OCI-LY1 (cell line): ENCODE data around the gene SLC24A4.

ENCODE experiments used
- H2AFZ ChIP-seq: fragments of 200-600 bp; sonication (generic), shearing (Covaris generic); 2 replicates; pipeline ENCODE4 v1.6.0; 2014; ENCODE audit warnings: antibody characterized with exemption, mild to moderate bottlenecking, low read length
- H3F3A ChIP-seq: fragments of 200-600 bp; sonication (generic), shearing (Covaris generic); 2 replicates; pipeline ENCODE4 v1.6.0; 2014; ENCODE audit warnings: mild to moderate bottlenecking, antibody characterized with exemption, low read length, moderate library complexity; ENCODE audit not compliant: insufficient read depth
- H3K27ac ChIP-seq: fragments of 200-600 bp; sonication (generic); 2 replicates; pipeline ENCODE4 v1.5.1; 2014; ENCODE audit warnings: low read length, mixed run types, mild to moderate bottlenecking, low read depth; ENCODE audit not compliant: poor library complexity, severe bottlenecking
- H3K27me3 ChIP-seq: fragments of 200-600 bp; sonication (generic); 2 replicates; pipeline ENCODE4 v1.6.0; 2014; ENCODE audit warnings: antibody characterized with exemption, mild to moderate bottlenecking, low read length, moderate library complexity; ENCODE audit not compliant: insufficient read depth
- H3K36me3 ChIP-seq: fragments of 200-600 bp; sonication (generic); 2 replicates; pipeline ENCODE4 v1.6.1; 2014; ENCODE audit warnings: mild to moderate bottlenecking, antibody characterized with exemption, low read length, moderate library complexity, mixed read lengths; ENCODE audit not compliant: insufficient read depth
- H3K4me1 ChIP-seq: fragments of 200-600 bp; sonication (generic); 2 replicates; pipeline ENCODE4 v1.5.1; 2014; ENCODE audit warnings: mild to moderate bottlenecking, low read length, moderate library complexity; ENCODE audit not compliant: insufficient read depth, severe bottlenecking
- H3K4me2 ChIP-seq: fragments of 200-600 bp; sonication (generic), shearing (Covaris generic); 2 replicates; pipeline ENCODE4 v1.6.1; 2014; ENCODE audit warnings: low read length
- H3K4me3 ChIP-seq: fragments of 200-600 bp; sonication (generic); 2 replicates; pipeline ENCODE4 v1.5.1; 2014; ENCODE audit warnings: low read length, low read depth, mild to moderate bottlenecking, mixed read lengths; ENCODE audit not compliant: poor library complexity, severe bottlenecking
- H3K79me2 ChIP-seq: fragments of 200-600 bp; shearing (Covaris generic); 2 replicates; pipeline ENCODE4 v1.6.1; 2016; ENCODE audit warnings: mixed run types, low read length, mixed read lengths; ENCODE audit not compliant: insufficient read depth
- H3K9ac ChIP-seq: fragments of 200-600 bp; sonication (generic), shearing (Covaris generic); 2 replicates; pipeline ENCODE4 v1.6.1; 2014; ENCODE audit warnings: mild to moderate bottlenecking, low read length, mixed read lengths
- H3K9me2 ChIP-seq: fragments of 200-600 bp; sonication (generic), shearing (Covaris generic); 2 replicates; pipeline ENCODE4 v1.6.1; 2014; ENCODE audit warnings: low read depth, mild to moderate bottlenecking, low read length, mixed read lengths
- H3K9me3 ChIP-seq: fragments of 200-600 bp; shearing (Covaris generic); 2 replicates; pipeline ENCODE4 v1.6.1; 2014; ENCODE audit warnings: low read length, mixed read lengths
- H4K20me1 ChIP-seq: fragments of 200-600 bp; sonication (generic), shearing (Covaris generic); 2 replicates; pipeline ENCODE4 v1.6.0; 2016; ENCODE audit warnings: mild to moderate bottlenecking, low read length; ENCODE audit not compliant: insufficient read depth
- EZH2 ChIP-seq: fragments of 200-600 bp; sonication (generic), shearing (Covaris generic); IDR thresholded peaks from 2 replicates; pipeline ENCODE4 v1.8.0; 2017; ENCODE audit warnings: borderline replicate concordance, mixed run types, mild to moderate bottlenecking, antibody characterized with exemption, low read length, moderate library complexity, mixed read lengths
- TF ChIP-seq, protein P1 (sequence below): fragments of 200-600 bp; sonication (generic), shearing (Covaris generic); IDR thresholded peaks from 2 replicates; pipeline ENCODE4 v1.5.1; 2017; ENCODE audit warnings: mild to moderate bottlenecking, antibody characterized with exemption, low read length, moderate library complexity, mixed read lengths

Gene SLC24A4

DNA sequence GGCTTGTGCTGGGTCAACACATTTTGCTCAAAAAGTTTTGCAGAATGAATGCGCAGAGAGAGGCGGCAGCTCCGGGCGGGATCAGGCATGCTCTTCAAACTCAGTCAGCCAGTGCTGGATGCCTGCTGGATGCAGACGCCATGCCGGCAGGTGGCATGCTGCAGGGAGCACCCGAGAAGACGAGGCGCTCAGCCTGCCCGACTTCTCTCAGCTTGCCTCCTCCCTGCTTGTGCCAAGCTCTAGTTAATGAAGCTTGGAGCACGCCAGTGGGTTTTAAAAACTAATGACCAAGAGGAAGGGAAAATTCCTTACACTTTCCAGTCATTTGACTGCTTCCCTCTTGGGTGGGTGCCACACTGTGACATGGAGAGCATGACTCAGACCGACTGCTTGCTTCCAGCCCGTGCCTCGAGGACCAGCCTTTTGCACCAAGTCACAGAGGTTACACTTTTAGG lies 39.8 kb downstream of the SLC24A4 start:
- no peaks in the 10 kb centered on the region for H3K79me2 ChIP-seq
- no peaks in the 10 kb centered on the region for H4K20me1 ChIP-seq
- H3K4me3 ChIP-seq = no peak overlapping the region
- H3K9ac ChIP-seq = no peak overlapping the region
- TF ChIP-seq, protein P1, sequence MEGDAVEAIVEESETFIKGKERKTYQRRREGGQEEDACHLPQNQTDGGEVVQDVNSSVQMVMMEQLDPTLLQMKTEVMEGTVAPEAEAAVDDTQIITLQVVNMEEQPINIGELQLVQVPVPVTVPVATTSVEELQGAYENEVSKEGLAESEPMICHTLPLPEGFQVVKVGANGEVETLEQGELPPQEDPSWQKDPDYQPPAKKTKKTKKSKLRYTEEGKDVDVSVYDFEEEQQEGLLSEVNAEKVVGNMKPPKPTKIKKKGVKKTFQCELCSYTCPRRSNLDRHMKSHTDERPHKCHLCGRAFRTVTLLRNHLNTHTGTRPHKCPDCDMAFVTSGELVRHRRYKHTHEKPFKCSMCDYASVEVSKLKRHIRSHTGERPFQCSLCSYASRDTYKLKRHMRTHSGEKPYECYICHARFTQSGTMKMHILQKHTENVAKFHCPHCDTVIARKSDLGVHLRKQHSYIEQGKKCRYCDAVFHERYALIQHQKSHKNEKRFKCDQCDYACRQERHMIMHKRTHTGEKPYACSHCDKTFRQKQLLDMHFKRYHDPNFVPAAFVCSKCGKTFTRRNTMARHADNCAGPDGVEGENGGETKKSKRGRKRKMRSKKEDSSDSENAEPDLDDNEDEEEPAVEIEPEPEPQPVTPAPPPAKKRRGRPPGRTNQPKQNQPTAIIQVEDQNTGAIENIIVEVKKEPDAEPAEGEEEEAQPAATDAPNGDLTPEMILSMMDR = no peak
- TF ChIP-seq EZH2 = no peak
- H3K9me3 ChIP-seq = no peaks in the 10 kb centered on the region
- no peaks in the 10 kb centered on the region for H3K27me3 ChIP-seq
- no peak overlapping the region for H2AFZ ChIP-seq
- H3K4me2 ChIP-seq = no peak overlapping the region
- no peaks in the 10 kb centered on the region for H3F3A ChIP-seq
- H3K9me2 ChIP-seq = no peaks in the 10 kb centered on the region
- no peak overlapping the region for H3K27ac ChIP-seq
- no peaks in the 10 kb centered on the region for H3K4me1 ChIP-seq
- no peaks in the 10 kb centered on the region for H3K36me3 ChIP-seq

DNA sequence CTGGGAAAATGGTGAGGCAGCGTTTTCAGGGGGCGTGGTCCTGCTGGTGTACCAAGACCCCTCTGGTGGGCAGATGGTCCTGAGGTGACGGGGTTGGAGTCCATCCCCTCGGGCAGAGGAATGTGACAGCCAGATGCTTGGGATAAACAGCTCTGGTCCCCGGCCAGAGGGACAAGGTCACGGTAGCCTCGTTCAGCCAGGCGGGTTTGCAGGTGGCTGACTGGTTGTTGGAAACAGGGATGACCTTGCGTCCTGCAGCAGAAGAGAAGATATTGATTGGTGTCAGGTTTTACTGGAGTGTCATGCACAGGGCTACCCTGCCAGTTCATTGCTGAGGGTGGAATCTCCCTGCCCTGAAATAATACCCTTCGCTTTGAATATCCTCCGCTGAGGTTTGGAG lies 43.3 kb downstream of the SLC24A4 start:
- no peak for TF ChIP-seq EZH2
- TF ChIP-seq, protein P1 = no peak
- H3K4me1 ChIP-seq = no peaks in the 10 kb centered on the region

GRCh38 chr14:92368001-92368400 lies 45.0 kb downstream of the SLC24A4 start:
- H3K4me3 ChIP-seq = no peak overlapping the region
- TF ChIP-seq, protein P1 = no peak
- TF ChIP-seq EZH2 = no peak
- no peaks in the 10 kb centered on the region for H3K9me2 ChIP-seq

More for the DNA sequence above, 43.3 kb downstream of the SLC24A4 start:
- Histone ChIP-seq H4K20me1 (no peaks in the 10 kb centered on the region), H3F3A (no peaks in the 10 kb centered on the region), H3K9ac (no peak overlapping the region), H3K79me2 (no peaks in the 10 kb centered on the region), H3K4me3 (no peak overlapping the region), H3K4me2 (no peak overlapping the region), H3K27ac (no peak overlapping the region), H3K9me2 (no peaks in the 10 kb centered on the region), H3K9me3 (no peaks in the 10 kb centered on the region), H2AFZ (no peak overlapping the region), H3K27me3 (no peaks in the 10 kb centered on the region), H3K36me3 (no peaks in the 10 kb centered on the region)

More at GRCh38 chr14:92368001-92368400, 45.0 kb downstream of the SLC24A4 start:
- H3K9ac ChIP-seq = no peak overlapping the region
- no peaks in the 10 kb centered on the region for H3K4me1 ChIP-seq
- H3F3A ChIP-seq = no peaks in the 10 kb centered on the region
- H3K9me3 ChIP-seq = no peaks in the 10 kb centered on the region
- H3K36me3 ChIP-seq = no peaks in the 10 kb centered on the region
- H3K27ac ChIP-seq = no peak overlapping the region
- no peaks in the 10 kb centered on the region for H4K20me1 ChIP-seq
- H3K27me3 ChIP-seq = no peaks in the 10 kb centered on the region
- no peak overlapping the region for H3K4me2 ChIP-seq
- H3K79me2 ChIP-seq = no peaks in the 10 kb centered on the region
- no peak overlapping the region for H2AFZ ChIP-seq
